Measurements from ENCODE around the gene SPAG8.

DNA sequence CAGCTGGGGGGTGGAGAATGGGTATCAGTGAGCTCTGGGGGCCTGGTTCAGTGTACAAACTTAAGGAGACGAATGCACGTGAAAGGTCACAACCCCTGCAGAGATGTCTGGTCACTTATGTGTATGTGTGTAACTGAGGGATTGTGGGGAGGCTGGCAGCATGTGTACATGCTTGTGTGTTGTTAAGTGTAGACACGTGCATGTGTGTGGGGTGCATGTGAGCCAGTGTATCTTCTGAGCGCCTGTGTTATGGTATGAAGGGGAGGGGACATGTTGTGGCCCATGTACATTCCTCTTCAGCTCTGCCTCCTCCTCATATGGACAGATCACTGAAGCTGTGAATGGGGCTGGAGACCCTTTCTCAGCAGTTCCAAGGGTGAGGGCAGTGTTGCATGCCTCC, 19.0 kb upstream of the SPAG8 start:
- TF ChIP-seq CTCF (IDR thresholded peaks at IDR 0.05) (no peak), POLR2A (IDR thresholded peaks at IDR 0.05) (no peak)

All from Peyer's patch (tissue), 4 donors.